Karpas-422 (cell line): ENCODE measurements around the gene RLF. TPM values are rescaled to one million over a fixed set of nuclear protein-coding genes. Genes with fewer than 3 reads are reported as not detected.

ENCODE experiments used
- DNase-seq: peaks from one replicate; pipeline ENCODE4 v3.0.0-alpha.2; 2015
- H2AFZ ChIP-seq: fragments of 200-600 bp; sonication (generic); 2 replicates; pipeline ENCODE4 v1.6.1; 2014; ENCODE audit warnings: antibody characterized with exemption, low read length, mixed read lengths
- H3K27ac ChIP-seq: fragments of 200-600 bp; sonication (generic); 2 replicates; pipeline ENCODE4 v1.5.1; 2014; ENCODE audit warnings: mild to moderate bottlenecking, low read length, moderate library complexity
- H3K27me3 ChIP-seq: fragments of 200-600 bp; sonication (generic); 2 replicates; pipeline ENCODE4 v1.6.1; 2014; ENCODE audit warnings: low read length, mixed read lengths
- H3K36me3 ChIP-seq: fragments of 200-600 bp; sonication (generic); 2 replicates; pipeline ENCODE4 v1.6.1; 2014; ENCODE audit warnings: low read length, mixed read lengths; ENCODE audit not compliant: insufficient read depth
- H3K4me1 ChIP-seq: fragments of 200-600 bp; sonication (generic); 2 replicates; pipeline ENCODE4 v1.6.1; 2014; ENCODE audit warnings: mild to moderate bottlenecking, low read length, mixed read lengths
- H3K4me2 ChIP-seq: fragments of 200-600 bp; sonication (generic); 2 replicates; pipeline ENCODE4 v1.6.1; 2014; ENCODE audit warnings: low read length, low read depth, mild to moderate bottlenecking; ENCODE audit not compliant: poor library complexity, severe bottlenecking
- H3K4me3 ChIP-seq: fragments of 200-600 bp; sonication (generic); 2 replicates; pipeline ENCODE4 v1.5.1; 2014; ENCODE audit warnings: mild to moderate bottlenecking, antibody characterized with exemption, low read length, mixed read lengths
- H3K79me2 ChIP-seq: fragments of 200-600 bp; sonication (generic); 2 replicates; pipeline ENCODE4 v1.6.1; 2014; ENCODE audit warnings: mild to moderate bottlenecking, low read length, mixed read lengths
- H3K9ac ChIP-seq: fragments of 200-600 bp; sonication (generic); 2 replicates; pipeline ENCODE4 v1.6.0; 2014; ENCODE audit warnings: low read length
- H3K9me2 ChIP-seq: fragments of 200-600 bp; sonication (generic), shearing (Covaris generic); replicated peaks from 2 replicates; pipeline ENCODE4 v1.6.0; 2014; ENCODE audit warnings: mild to moderate bottlenecking, low read length, moderate library complexity; ENCODE audit not compliant: insufficient read depth
- H3K9me3 ChIP-seq: fragments of 300-700, 200-600 bp; sonication (generic); 2 replicates; pipeline ENCODE4 v1.6.1; 2014; ENCODE audit warnings: low read length, mixed read lengths
- H4K20me1 ChIP-seq: fragments of 200-600 bp; sonication (generic); 2 replicates; pipeline ENCODE4 v1.6.1; 2014; ENCODE audit warnings: mild to moderate bottlenecking, antibody characterized with exemption, low read length, low read depth; ENCODE audit not compliant: insufficient read depth
- total RNA-seq: library from RNA; depleted of rRNA; stranded (reverse); fragments of >200 nt; shearing (Covaris generic); gene quantifications from 2 replicates; pipeline ENCODE4 v1.2.3, GENCODE V29; 2014; ENCODE audit warnings: low replicate concordance; rRNA removed

RLF gene
- total RNA-seq: 23.7 and 33.5 TPM in 2 replicates

DNA sequence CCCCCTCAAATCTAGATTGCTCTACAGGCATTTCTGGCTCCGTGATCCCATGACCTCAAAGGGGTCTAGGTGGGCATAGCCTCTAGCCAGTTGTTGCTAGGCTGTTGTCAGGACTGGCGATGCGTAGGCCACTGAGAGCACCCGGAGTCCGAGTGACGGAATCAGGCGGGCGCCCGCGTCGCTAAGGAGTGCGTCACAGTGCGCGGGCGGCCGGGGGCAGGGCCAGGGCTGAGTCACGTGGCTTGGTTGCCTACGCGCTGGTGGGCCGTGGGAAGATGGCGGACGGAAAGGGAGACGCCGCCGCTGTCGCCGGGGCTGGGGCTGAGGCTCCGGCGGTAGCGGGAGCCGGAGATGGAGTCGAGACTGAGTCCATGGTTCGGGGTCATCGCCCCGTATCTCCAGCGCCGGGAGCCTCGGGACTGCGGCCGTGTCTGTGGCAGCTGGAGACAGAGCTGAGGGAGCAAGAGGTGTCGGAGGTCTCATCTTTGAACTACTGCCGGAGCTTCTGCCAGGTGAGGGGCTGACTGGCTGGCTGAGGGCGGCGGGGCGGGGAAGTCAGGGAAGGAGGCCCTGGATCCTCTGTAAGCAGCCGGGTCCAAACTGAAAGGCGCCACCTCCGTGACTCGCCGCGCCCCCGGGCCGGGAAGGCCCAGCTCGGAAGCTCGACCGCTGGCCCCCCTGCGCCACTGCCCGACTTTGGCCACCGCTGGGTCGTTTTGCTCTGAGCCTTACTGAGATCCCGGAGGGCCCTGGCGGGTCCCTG lies at the start of gene RLF:
Gene RLF, plus strand, starts transcription at position 263 of the 763 bp plus-strand sequence. Its CDS starts 13 bp downstream, at position 276.
- peaks cover 29% of the 10 kb centered on the region; the same call in 1 of the 2 replicates for H4K20me1 ChIP-seq
- no peaks in the 10 kb centered on the region for H3K9me2 ChIP-seq
- peak within 1 kb of the TSS; percentile 92 for H3K4me2 ChIP-seq
- H3K36me3 ChIP-seq: 0 out of 2 replicates have a peak, but pooled peaks cover 3% of the 10 kb centered on the region
- H2AFZ ChIP-seq: peak within 1 kb of the TSS; percentile 38; the same call in 1 of the 2 replicates
- no peaks in the 10 kb centered on the region for H3K27me3 ChIP-seq
- no peaks in the 10 kb centered on the region for H3K9me3 ChIP-seq
- H3K4me3 ChIP-seq: peak within 1 kb of the TSS; percentile 97
- DNase-seq: peak; percentile 98
- H3K4me1 ChIP-seq: peaks cover 29% of the 10 kb centered on the region
- peak within 1 kb of the TSS; percentile 93 for H3K9ac ChIP-seq
- H3K79me2 ChIP-seq: peaks cover 56% of the 10 kb centered on the region
- peak within 1 kb of the TSS; percentile 64 for H3K27ac ChIP-seq

GRCh38 chr1:40114400-40114799 lies 46.8 kb upstream of the RLF start:
- Histone ChIP-seq H3K79me2 (no peaks in the 10 kb centered on the region), H2AFZ (no peak overlapping the region), H3K4me3 (no peak overlapping the region), H3K9ac (no peak overlapping the region), H3K4me1 (peaks cover 21% of the 10 kb centered on the region), H3K4me2 (no peak overlapping the region), H3K27me3 (no peaks in the 10 kb centered on the region), H3K27ac (no peak overlapping the region), H4K20me1 (no peaks in the 10 kb centered on the region), H3K36me3 (no peaks in the 10 kb centered on the region), H3K9me2 (no peaks in the 10 kb centered on the region), H3K9me3 (peaks cover 10% of the 10 kb centered on the region)
- no peak for DNase-seq

DNA sequence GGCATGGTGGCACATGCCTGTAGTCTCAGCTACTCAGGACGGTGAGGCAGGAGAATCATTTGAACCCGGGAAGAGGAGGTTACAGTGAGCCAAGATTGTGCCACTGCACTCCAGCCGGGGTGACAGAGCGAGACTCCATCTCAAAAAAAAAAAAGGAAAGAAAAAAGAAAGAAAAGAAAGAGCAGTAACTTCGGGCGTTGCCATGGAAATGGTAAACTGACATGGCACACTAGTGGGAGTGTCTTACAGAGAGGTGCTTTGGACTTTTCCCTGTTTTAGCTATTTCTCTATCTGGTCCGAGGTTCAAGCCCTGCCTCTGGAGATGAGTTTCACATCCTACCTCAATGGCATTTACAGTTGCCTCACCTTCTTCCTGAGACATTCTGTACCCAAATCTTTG lies 41.1 kb upstream of the RLF start:
- Histone ChIP-seq H3K9ac (no peak overlapping the region), H3K27ac (no peak overlapping the region), H3K79me2 (no peaks in the 10 kb centered on the region), H3K4me2 (no peak overlapping the region), H4K20me1 (no peaks in the 10 kb centered on the region), H3K36me3 (no peaks in the 10 kb centered on the region), H3K4me1 (peaks cover 17% of the 10 kb centered on the region), H3K9me3 (no peaks in the 10 kb centered on the region), H2AFZ (no peak overlapping the region), H3K27me3 (no peaks in the 10 kb centered on the region), H3K9me2 (no peaks in the 10 kb centered on the region), H3K4me3 (no peak overlapping the region)
- no peak for DNase-seq

GRCh38 chr1:40122855-40123254 lies 38.3 kb upstream of the RLF start:
- Histone ChIP-seq H3K27ac (no peak overlapping the region), H3K9ac (no peak overlapping the region), H3K27me3 (no peaks in the 10 kb centered on the region), H3K4me3 (no peak overlapping the region), H3K9me3 (no peaks in the 10 kb centered on the region), H2AFZ (no peak overlapping the region), H4K20me1 (no peaks in the 10 kb centered on the region), H3K9me2 (no peaks in the 10 kb centered on the region), H3K36me3 (no peaks in the 10 kb centered on the region), H3K4me2 (no peak overlapping the region), H3K4me1 (no peaks in the 10 kb centered on the region), H3K79me2 (no peaks in the 10 kb centered on the region)
- DNase-seq: no peak

DNA sequence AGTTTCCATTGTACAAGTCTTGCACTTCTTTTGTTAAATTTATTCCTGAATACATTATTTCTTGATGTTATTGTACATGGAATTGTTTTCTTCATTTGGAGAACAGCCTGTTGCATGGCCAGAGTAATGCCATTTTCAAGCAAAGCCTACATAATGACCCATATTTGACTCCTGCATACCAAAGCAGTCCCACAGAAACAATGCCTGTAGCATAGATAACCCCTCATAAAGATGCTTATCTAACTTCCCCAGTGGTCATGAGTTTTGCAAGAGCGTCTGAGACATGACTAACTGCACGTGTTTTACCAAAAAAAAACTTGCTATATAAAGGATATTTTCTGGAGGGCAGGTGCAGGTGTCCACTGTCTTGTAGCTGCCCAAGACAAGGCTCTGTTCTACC lies 30.3 kb upstream of the RLF start:
- Histone ChIP-seq H4K20me1 (no peaks in the 10 kb centered on the region), H3K79me2 (no peaks in the 10 kb centered on the region), H3K9me3 (peaks cover 4% of the 10 kb centered on the region; the same call in 1 of the 2 replicates), H3K27ac (no peak overlapping the region), H3K36me3 (no peaks in the 10 kb centered on the region), H3K9me2 (no peaks in the 10 kb centered on the region), H3K9ac (no peak overlapping the region), H2AFZ (no peak overlapping the region), H3K4me3 (0 out of 2 replicates have a peak overlapping the region, but pooled peaks have one; percentile 21), H3K4me2 (peak overlapping the region; percentile 34), H3K4me1 (peaks cover 13% of the 10 kb centered on the region), H3K27me3 (no peaks in the 10 kb centered on the region)
- no peak for DNase-seq

DNA sequence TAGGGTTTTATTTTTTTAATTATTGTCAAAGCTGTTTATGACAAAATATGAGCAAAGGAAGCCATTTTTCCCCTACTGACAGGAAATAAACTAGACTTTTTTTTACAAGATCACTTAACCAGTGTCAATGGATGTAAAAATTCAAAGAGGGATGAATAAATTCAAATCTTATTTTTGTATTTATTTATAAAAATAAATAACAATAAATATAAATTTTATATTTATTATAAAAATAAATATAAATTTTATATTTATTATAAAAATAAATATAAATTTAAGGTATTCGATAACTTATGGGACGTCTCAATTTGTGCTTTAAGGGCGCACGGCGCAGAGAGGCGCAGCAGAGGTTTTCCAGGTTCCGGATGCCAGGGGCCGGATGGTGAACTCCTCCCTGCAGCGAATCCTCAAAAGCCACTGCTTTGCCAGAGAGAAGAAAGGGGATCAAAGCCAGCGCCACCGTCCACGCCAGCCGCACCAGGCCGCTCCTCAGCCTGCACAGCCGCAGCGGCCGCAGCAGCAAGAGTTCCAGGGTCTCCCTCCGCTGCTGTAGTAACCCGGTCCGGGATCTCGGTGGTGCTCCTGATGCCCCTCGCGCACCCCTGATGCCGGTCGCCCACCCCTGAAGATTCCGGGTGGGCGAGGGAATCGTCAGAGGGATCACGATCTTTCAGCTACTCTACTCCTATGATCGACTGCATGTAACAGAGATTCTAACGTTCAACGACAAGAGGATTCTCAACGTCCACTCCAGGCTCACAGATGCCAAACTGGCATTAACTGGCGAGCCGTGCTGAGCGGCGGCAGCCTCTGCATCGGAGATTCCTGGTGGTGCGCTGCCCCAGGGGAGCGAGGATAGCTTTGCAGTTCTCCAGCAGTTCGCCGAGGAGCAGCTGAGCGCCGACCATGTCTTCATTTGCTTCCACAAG lies 28.5 kb upstream of the RLF start:
- no peaks in the 10 kb centered on the region for H3K9me2 ChIP-seq
- H2AFZ ChIP-seq: no peak overlapping the region
- H3K9ac ChIP-seq: no peak overlapping the region
- peaks cover 13% of the 10 kb centered on the region for H3K4me1 ChIP-seq
- H4K20me1 ChIP-seq: no peaks in the 10 kb centered on the region
- H3K27ac ChIP-seq: no peak overlapping the region
- H3K36me3 ChIP-seq: no peaks in the 10 kb centered on the region
- no peaks in the 10 kb centered on the region for H3K27me3 ChIP-seq
- H3K9me3 ChIP-seq: peaks cover 4% of the 10 kb centered on the region; the same call in 1 of the 2 replicates
- no peaks in the 10 kb centered on the region for H3K79me2 ChIP-seq
- H3K4me2 ChIP-seq: no peak overlapping the region
- no peak for DNase-seq
- no peak overlapping the region for H3K4me3 ChIP-seq

- H3K36me3 ChIP-seq: no peaks in the 10 kb centered on the region
- H3K79me2 ChIP-seq: no peaks in the 10 kb centered on the region
- H3K4me2 ChIP-seq: no peak overlapping the region
- no peaks in the 10 kb centered on the region for H3K27me3 ChIP-seq
- no peaks in the 10 kb centered on the region for H3K9me2 ChIP-seq
- H2AFZ ChIP-seq: no peak overlapping the region
- peaks cover 4% of the 10 kb centered on the region; the same call in 1 of the 2 replicates for H3K9me3 ChIP-seq
- no peak overlapping the region for H3K9ac ChIP-seq
- H4K20me1 ChIP-seq: no peaks in the 10 kb centered on the region
- peaks cover 13% of the 10 kb centered on the region for H3K4me1 ChIP-seq
- no peak overlapping the region for H3K4me3 ChIP-seq
- H3K27ac ChIP-seq: no peak overlapping the region
- no peak for DNase-seq
Measured at GRCh38 chr1:40133312-40133665, 27.9 kb upstream of the RLF start.

GRCh38 chr1:40133839-40134238 lies 27.3 kb upstream of the RLF start:
- Histone ChIP-seq H3K27me3 (no peaks in the 10 kb centered on the region), H4K20me1 (no peaks in the 10 kb centered on the region), H3K9me3 (peaks cover 4% of the 10 kb centered on the region; the same call in 1 of the 2 replicates), H3K27ac (no peak overlapping the region), H3K9ac (no peak overlapping the region), H3K36me3 (no peaks in the 10 kb centered on the region), H3K9me2 (no peaks in the 10 kb centered on the region), H3K79me2 (no peaks in the 10 kb centered on the region), H2AFZ (no peak overlapping the region), H3K4me3 (no peak overlapping the region), H3K4me1 (peaks cover 13% of the 10 kb centered on the region), H3K4me2 (no peak overlapping the region)
- DNase-seq: no peak
